ENCODE results near the gene PLXNA4.

DNA sequence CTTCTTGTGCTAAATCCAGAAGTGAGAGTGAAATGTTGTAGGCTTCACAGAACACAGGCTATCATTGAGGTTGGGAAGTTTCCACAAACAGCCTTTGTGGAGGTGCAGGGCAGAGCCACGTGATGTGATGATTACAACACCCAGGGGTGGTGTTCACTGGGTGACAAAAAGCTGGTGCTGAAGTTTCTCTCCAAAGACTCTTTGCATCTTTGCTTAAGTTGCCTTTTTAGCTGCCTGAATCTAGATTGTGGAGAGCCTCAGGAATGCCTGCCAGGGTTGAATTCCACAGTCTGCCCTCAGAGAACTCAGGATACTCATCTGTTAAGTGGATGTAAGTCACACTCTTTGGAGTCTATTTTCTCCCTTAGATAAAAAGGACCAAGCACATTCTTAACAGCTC lies 56.3 kb downstream of the PLXNA4 start:
- TF ChIP-seq, protein P1, sequence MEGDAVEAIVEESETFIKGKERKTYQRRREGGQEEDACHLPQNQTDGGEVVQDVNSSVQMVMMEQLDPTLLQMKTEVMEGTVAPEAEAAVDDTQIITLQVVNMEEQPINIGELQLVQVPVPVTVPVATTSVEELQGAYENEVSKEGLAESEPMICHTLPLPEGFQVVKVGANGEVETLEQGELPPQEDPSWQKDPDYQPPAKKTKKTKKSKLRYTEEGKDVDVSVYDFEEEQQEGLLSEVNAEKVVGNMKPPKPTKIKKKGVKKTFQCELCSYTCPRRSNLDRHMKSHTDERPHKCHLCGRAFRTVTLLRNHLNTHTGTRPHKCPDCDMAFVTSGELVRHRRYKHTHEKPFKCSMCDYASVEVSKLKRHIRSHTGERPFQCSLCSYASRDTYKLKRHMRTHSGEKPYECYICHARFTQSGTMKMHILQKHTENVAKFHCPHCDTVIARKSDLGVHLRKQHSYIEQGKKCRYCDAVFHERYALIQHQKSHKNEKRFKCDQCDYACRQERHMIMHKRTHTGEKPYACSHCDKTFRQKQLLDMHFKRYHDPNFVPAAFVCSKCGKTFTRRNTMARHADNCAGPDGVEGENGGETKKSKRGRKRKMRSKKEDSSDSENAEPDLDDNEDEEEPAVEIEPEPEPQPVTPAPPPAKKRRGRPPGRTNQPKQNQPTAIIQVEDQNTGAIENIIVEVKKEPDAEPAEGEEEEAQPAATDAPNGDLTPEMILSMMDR (IDR thresholded peaks at IDR 0.05), result no peak
- no peak for TF ChIP-seq POLR2A (IDR thresholded peaks at IDR 0.05)
